A549 (cell line): ENCODE measurements around the gene AP2A2. TPM values are rescaled to one million over a fixed set of nuclear protein-coding genes. Genes with fewer than 3 reads are reported as not detected.

Experiments
- ATAC-seq, 2 experiments: fragments of 200-7000 bp in 1 of 2; fragments of >200 bp in 1 of 2; cut with Nextera tagmentation in 1 of 2; cut with Tn5 transposase in 1 of 2; 3 replicates each; pipeline versions ENCODE4 v1.8.0 to v1.9.1; 2018 to 2020; ENCODE audit warnings: mild to moderate bottlenecking in 1 of 2, moderate library complexity in 1 of 2
- CTCF ChIA-PET: fragments of 300-600 bp; sonication (Branson Sonifier 250); formaldehyde crosslinking; extraction: SDS; loops from one replicate; lab custom pipeline; 2021; ENCODE audit warnings: antibody characterized with exemption, inconsistent platforms; lab: Yijun Ruan, JAX
- POLR2A ChIA-PET: fragments of 350-600 bp; formaldehyde crosslinking; extraction: SDS; loops from one replicate; lab custom pipeline; 2021; ENCODE audit warnings: antibody characterized with exemption, inconsistent platforms; lab: Yijun Ruan, JAX
- DNase-seq, 2 experiments: peaks; one replicate each; pipeline versions ENCODE4 v3.0.0 to v3.0.0-alpha.2; 2011 to 2016; ENCODE audit warnings: low read depth in 1 of 2, low spot score in 1 of 2
- FAIRE-seq: peaks from 2 replicates; lab custom pipeline; 2011; peaks lifted over from hg19 to GRCh38; lab: Jason Lieb, UNC
- H3K27ac ChIP-seq, 2 experiments: fragments of >200 bp; sonication (Bioruptor Twin); formaldehyde crosslinking; 3 replicates each; pipeline ENCODE4 v1.5.1; 2016 to 2017
- H3K4me1 ChIP-seq: fragments of >200 bp; sonication (Bioruptor Twin); formaldehyde crosslinking; 3 replicates; pipeline ENCODE4 v1.6.1; 2016
- H3K4me2 ChIP-seq: fragments of >200 bp; sonication (Bioruptor Twin); formaldehyde crosslinking; 3 replicates; pipeline ENCODE4 v1.6.1; 2016
- H3K4me3 ChIP-seq: fragments of >200 bp; sonication (Bioruptor Twin); formaldehyde crosslinking; 3 replicates; pipeline ENCODE4 v1.5.1; 2016
- H3K9me3 ChIP-seq: fragments of >200 bp; sonication (Bioruptor Twin); formaldehyde crosslinking; 3 replicates; pipeline ENCODE4 v1.6.1; 2016
- ATOH8 ChIP-seq: fragments of 250-450 bp; sonication (Bioruptor Pico); IDR thresholded peaks from 2 replicates; pipeline ENCODE4 v1.5.0; 2020; ENCODE audit warnings: low read depth, mild to moderate bottlenecking, moderate library complexity
- CHD2 ChIP-seq: fragments of 150-350 bp; IDR thresholded peaks from 2 replicates; pipeline ENCODE4 v1.6.1; 2014; ENCODE audit warnings: low read length; ENCODE audit not compliant: partially characterized antibody
- EHMT2 ChIP-seq: fragments of 200-600 bp; sonication (generic); IDR thresholded peaks from 2 replicates; pipeline ENCODE4 v1.6.1; 2016; ENCODE audit warnings: antibody characterized with exemption, low read depth, mild to moderate bottlenecking, moderate library complexity
- ELK1 ChIP-seq: fragments of 150-350 bp; IDR thresholded peaks from 2 replicates; pipeline ENCODE4 v1.6.1; 2014; ENCODE audit warnings: low read depth, mild to moderate bottlenecking, low read length
- FOSB ChIP-seq: fragments of 250-450 bp; sonication (Bioruptor Pico); IDR thresholded peaks from 2 replicates; pipeline ENCODE4 v1.5.0; 2020; ENCODE audit warnings: mild to moderate bottlenecking, moderate library complexity
- GATA3 ChIP-seq: IDR thresholded peaks from 2 replicates; pipeline ENCODE4 v1.6.1; 2012; ENCODE audit warnings: borderline replicate concordance
- HOXB5 ChIP-seq: fragments of 250-450 bp; sonication (Bioruptor Pico); IDR thresholded peaks from 2 replicates; pipeline ENCODE4 v1.5.0; 2020; ENCODE audit warnings: mild to moderate bottlenecking, moderate library complexity
- JUNB ChIP-seq: fragments of >200 bp; sonication (Bioruptor Twin); formaldehyde crosslinking; IDR thresholded peaks from 2 replicates; pipeline ENCODE4 v1.6.1; 2016
- KDM5A ChIP-seq: fragments of 200-600 bp; sonication (generic); IDR thresholded peaks from 2 replicates; pipeline ENCODE4 v1.6.1; 2016; ENCODE audit warnings: antibody characterized with exemption, mild to moderate bottlenecking
- MAZ ChIP-seq: fragments of 150-350 bp; IDR thresholded peaks from 2 replicates; pipeline ENCODE4 v1.6.1; 2014; ENCODE audit warnings: antibody characterized with exemption, low read depth, low read length, borderline replicate concordance
- PHF8 ChIP-seq: fragments of 200-600 bp; sonication (generic); IDR thresholded peaks from 2 replicates; pipeline ENCODE4 v1.6.1; 2016; ENCODE audit warnings: low read depth, mild to moderate bottlenecking, antibody characterized with exemption, moderate library complexity, borderline replicate concordance
- POLR2A ChIP-seq: IDR thresholded peaks from 2 replicates; pipeline ENCODE4 v1.6.1; 2012; ENCODE audit warnings: mild to moderate bottlenecking, low read length
- RCOR1 ChIP-seq: fragments of 150-350 bp; IDR thresholded peaks from 2 replicates; pipeline ENCODE4 v1.6.1; 2014; ENCODE audit warnings: antibody characterized with exemption, low read length, low read depth
- RFX5 ChIP-seq: fragments of 450-650 bp; IDR thresholded peaks from 2 replicates; pipeline ENCODE4 v1.7.1; 2014; ENCODE audit warnings: antibody characterized with exemption, mild to moderate bottlenecking, moderate library complexity
- RNF2 ChIP-seq: fragments of 200-600 bp; sonication (generic); IDR thresholded peaks from 2 replicates; pipeline ENCODE4 v1.6.1; 2016; ENCODE audit warnings: low read depth, mild to moderate bottlenecking, antibody characterized with exemption, moderate library complexity, borderline replicate concordance
- SMC3 ChIP-seq: fragments of >200 bp; sonication (Bioruptor Twin); formaldehyde crosslinking; IDR thresholded peaks from 3 replicates; pipeline ENCODE4 v1.6.1; 2018; ENCODE audit warnings: inconsistent platforms
- TFCP2L1 ChIP-seq: fragments of 250-450 bp; sonication (Bioruptor Pico); IDR thresholded peaks from 2 replicates; pipeline ENCODE4 v1.5.0; 2021; ENCODE audit warnings: mild to moderate bottlenecking
- ZFP36 ChIP-seq: fragments of 450-650 bp; IDR thresholded peaks from 2 replicates; pipeline ENCODE4 v1.6.1; 2014; ENCODE audit warnings: borderline replicate concordance; ENCODE audit not compliant: partially characterized antibody
- WGBS: methylation state at CpG from one replicate; pipeline ENCODE4 v1.1.6; 2017; ENCODE audit errors: missing lambda C conversion rate; 5-methylcytosine and 5-hydroxymethylcytosine counted together
- polyA plus RNA-seq, 4 experiments: library from polyadenylated mRNA; depleted of rRNA in 3 of 4; stranded (reverse); fragments of >200 nt; fragmentation: RNase III in 1 of 4; extraction: RNeasy Plus Mini Kit Qiagen cat#74134 plus additional on column Dnase treatment in 1 of 4; gene quantifications; 2 replicates in 3 of 4; 3 replicates in 1 of 4; pipeline ENCODE4 v1.2.3, GENCODE V29; 2011 to 2017

Gene AP2A2
- polyA plus RNA-seq, 2 of the 4 experiments (the other 2 are of a cell fraction), result 39.4 to 60.4 TPM

- 89% methylated on average over 22 of the region's 24 CpGs for WGBS
- POLR2A ChIA-PET, result no interaction called here
- ATAC-seq (no peak), FAIRE-seq (no peak), DNase-seq (no peak)
- no peak for TF ChIP-seq RCOR1
- no peak overlapping the region for H3K4me3 ChIP-seq
- no peaks in the 10 kb centered on the region for H3K9me3 ChIP-seq
- no peaks in the 10 kb centered on the region for H3K4me1 ChIP-seq
- CTCF ChIA-PET, result interaction anchor here (1.1 kb wide), 1 partner anchor 60 kb away, joined by 3 read pairs; no protein-coding TSS in a partner anchor
- H3K27ac ChIP-seq, result no peak overlapping the region
- no peak overlapping the region for H3K4me2 ChIP-seq
Measured at GRCh38 chr11:991711-992307, 66.1 kb downstream of the AP2A2 start.

GRCh38 chr11:992577-992976 lies 66.9 kb downstream of the AP2A2 start:
- Histone ChIP-seq H3K4me3 (no peak overlapping the region), H3K9me3 (no peaks in the 10 kb centered on the region), H3K4me1 (no peaks in the 10 kb centered on the region), H3K4me2 (no peak overlapping the region), H3K27ac (no peak overlapping the region)
- no peak for ATAC-seq
- DNase-seq, result no peak
- WGBS, result 94% methylated on average over 15 of the region's 16 CpGs
- no peak for TF ChIP-seq MAZ
- POLR2A ChIA-PET, result no interaction called here
- CTCF ChIA-PET, result interaction anchor here (0.7 to 1.1 kb wide), 3 partner anchors 8 to 59 kb away, joined by 3 to 4 read pairs (median 3); no protein-coding TSS in a partner anchor
- no peak for FAIRE-seq

GRCh38 chr11:993632-994167 lies 68.0 kb downstream of the AP2A2 start:
- Histone ChIP-seq H3K27ac (no peak overlapping the region), H3K4me3 (no peak overlapping the region), H3K4me2 (no peak overlapping the region), H3K9me3 (no peaks in the 10 kb centered on the region), H3K4me1 (no peaks in the 10 kb centered on the region)
- no peak for FAIRE-seq
- CTCF ChIA-PET, result interaction anchor here (0.7 to 1.5 kb wide), 5 partner anchors 9 to 57 kb away, joined by 3 to 4 read pairs (median 3); no protein-coding TSS in a partner anchor
- no peak for TF ChIP-seq EHMT2
- TF ChIP-seq POLR2A, result 0 out of 2 replicates have a peak, but pooled peaks have one; percentile 9
- DNase-seq, result no peak
- 86% methylated on average over 35 of the region's 35 CpGs for WGBS
- POLR2A ChIA-PET, result no interaction called here
- no peak for ATAC-seq

- no peaks in the 10 kb centered on the region for H3K4me1 ChIP-seq
- DNase-seq (peak; percentile 31 to 36), FAIRE-seq (no peak), ATAC-seq (peak; percentile 62 to 64)
- H3K4me2 ChIP-seq, result no peak overlapping the region
- H3K27ac ChIP-seq, result no peak overlapping the region
- WGBS, result 79% methylated on average over 16 of the region's 16 CpGs
- CTCF ChIA-PET, result interaction anchor here (0.6 to 1.0 kb wide), 2 partner anchors 14 to 56 kb away, joined by 3 read pairs; no protein-coding TSS in a partner anchor
- POLR2A ChIA-PET, result no interaction called here
- no peak for TF ChIP-seq SMC3
- no peak for TF ChIP-seq CHD2
- TF ChIP-seq GATA3, result no peak
- no peak for TF ChIP-seq ZFP36
- TF ChIP-seq PHF8, result no peak
- TF ChIP-seq HOXB5 (CRISPR knock-in tag), result no peak
- TF ChIP-seq KDM5A, result no peak
- no peak for TF ChIP-seq ATOH8 (CRISPR knock-in tag)
- no peak for TF ChIP-seq RFX5
- TF ChIP-seq FOSB (CRISPR knock-in tag), result no peak
- no peak for TF ChIP-seq RNF2
- TF ChIP-seq RCOR1, result no peak
- TF ChIP-seq TFCP2L1, result no peak
- TF ChIP-seq JUNB, result no peak
- no peak for TF ChIP-seq ELK1
- H3K4me3 ChIP-seq, result no peak overlapping the region
- no peaks in the 10 kb centered on the region for H3K9me3 ChIP-seq
Measured at GRCh38 chr11:995044-995751, 69.5 kb downstream of the AP2A2 start.
